ENCODE measurements around the gene POR.

- TF ChIP-seq CTCF (conservative IDR thresholded peaks at IDR 0.05) (no peak), EZH2 (IDR thresholded peaks at IDR 0.05; ENCODE audit: low read depth) (no peak)
Observed at GRCh38 chr7:75965617-75966016, 50.7 kb downstream of the POR start.

Measured in PC-9 (cell line).